CMK (cell line): ENCODE data around the gene NOX1.

Experiments used
- DNase-seq: peaks from one replicate; pipeline ENCODE4 v3.0.0-alpha.2; 2010; ENCODE audit warnings: low read depth

Gene NOX1

DNA sequence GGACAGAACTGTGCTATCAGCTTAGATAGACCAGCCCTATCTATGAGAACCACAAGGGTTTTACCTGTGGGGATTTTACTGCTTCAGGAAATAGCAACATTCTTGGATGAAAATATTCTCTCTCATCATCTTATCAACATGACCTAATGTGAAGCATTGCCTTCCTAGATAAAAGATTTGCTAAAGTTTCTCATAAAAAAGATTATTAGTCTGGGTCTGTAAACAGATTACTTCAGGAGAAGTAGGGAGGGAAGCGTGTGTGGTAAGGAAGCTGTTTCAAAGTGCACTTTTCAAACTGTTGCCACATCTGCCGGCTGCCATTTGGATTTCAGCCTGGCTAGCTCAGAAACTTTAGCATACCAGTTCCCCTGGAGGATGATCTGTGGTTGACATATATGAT is at the start of gene NOX1:
NOX1 (minus strand) TSS at position 35 of the 400 bp plus-strand sequence. CDS start 220 bp downstream, outside the sequence.
- DNase-seq = no peak

DNA sequence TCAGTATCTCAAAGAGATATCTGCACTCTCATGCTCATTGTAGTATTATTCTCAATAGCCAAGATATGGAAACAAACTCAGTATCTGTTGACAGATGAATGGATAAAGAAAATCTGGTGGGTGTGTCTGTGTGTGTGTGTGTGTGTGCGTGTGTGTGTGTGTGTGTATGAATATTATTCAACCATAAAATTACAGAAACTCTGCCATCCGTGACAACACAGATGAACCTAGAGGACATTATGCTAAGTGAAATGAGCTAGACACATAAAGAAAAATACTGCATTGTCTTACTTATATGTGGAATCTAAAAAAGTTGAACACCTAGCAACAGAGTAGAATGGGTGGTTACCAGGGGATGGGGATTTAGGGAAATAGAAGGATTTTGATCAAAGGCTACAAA is 41.4 kb upstream of the NOX1 start:
- no peak for DNase-seq

DNA sequence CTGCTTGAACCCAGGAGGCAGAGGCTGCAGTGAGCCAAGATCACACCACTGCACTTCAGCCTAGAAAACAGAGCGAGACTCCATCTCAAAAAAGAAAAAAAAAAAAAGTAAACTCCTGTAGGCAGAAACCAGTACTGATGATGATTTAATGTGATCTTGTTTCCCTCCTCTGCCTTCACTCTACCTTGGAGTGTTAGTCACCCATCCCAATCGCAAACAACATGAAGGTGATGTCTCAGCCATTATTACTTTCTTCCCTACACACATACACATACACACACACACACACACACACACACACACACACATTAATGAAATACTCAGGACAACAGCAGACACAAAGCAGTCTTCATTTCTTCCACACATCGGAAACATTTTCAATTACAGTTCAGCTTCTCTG is 39.0 kb upstream of the NOX1 start:
- no peak for DNase-seq

DNA sequence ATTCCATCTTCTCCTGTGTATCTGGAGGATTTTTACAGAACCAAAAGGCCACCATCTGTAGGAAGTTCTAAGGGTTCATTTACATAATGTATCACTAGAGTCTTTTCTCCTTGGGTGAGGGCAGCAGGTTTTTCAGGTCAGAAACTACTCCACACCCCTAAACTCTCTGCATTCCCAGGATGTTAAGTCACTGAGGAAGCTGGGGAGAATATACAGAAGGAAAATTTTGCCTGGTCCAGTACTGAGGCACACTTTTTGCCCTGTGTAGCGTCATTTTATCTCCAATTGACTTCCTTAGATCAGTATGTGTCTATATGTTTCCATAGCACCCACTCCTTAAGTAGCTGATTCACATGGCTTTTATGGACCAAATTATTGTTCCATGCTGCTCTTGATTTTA is 37.6 kb upstream of the NOX1 start:
- no peak for DNase-seq

DNA sequence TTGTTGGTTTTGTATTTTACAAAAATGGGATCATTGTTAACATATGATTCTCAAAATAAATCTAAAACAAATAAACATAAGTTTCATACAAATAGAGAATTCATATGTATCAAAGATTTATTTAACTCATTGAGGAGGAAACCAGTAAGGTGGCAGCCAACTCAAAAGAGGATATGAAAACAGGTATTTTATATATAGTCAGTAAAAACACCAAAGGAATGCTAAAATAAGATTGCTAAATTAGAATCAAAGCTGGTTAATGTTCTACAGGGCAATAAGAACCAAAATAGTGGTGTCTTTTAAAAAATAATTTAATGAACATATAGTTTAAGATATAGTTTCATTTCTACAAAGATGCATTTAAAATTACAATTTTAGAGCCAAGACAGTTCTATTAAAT is 31.5 kb upstream of the NOX1 start:
- DNase-seq = no peak

DNA sequence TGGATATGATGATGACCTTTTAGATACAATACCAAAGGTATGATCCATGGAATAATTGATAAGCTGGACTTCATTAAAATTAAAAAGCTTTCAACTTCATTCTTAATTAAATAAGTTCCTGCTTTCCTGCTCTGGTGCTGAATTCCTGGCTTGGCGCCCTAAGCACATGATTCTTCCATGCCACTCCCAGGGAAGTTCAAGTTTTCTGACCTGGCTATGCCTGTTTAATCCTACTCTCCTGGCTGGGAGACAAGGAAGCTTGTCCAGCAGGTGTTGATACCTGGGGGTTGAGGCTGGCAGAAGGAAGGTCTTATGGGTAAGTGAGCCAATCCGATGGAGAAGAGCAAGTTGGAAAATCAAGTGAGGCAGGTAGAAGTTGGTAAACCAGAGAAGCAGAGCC is 30.3 kb upstream of the NOX1 start:
- DNase-seq = no peak

DNA sequence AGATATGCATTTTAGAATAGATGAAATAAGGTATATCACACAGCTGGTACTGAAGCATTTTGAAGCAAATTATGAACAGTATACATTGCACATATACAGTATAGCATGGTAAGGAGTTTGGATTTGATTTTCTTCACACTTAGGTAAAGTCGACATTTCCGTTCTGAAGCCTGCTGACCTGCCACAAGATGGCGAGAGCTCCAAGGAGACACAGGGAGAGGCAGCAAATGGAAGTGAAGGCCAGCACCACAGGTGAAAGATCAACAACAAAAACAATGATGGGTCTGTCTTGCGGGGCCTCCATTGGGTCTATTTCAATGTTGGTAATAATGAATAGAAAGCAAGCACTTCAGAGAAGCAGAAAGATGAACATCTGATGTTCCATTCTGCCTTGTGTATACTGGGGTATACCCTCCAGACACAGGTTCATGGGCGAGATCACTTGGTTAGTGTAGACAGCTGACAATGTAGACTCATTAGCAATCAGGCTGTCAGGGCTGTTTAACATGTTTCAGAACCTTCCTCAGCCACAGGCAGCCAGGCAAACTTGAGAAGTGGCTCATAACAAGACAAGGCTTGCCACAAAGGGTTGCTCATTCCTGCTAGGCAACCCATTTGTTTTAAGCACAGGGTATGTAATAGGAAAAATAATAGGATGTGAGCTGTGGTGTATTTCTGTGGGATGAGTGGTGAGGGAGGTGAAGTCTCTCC is 21.4 kb upstream of the NOX1 start:
- no peak for DNase-seq

DNA sequence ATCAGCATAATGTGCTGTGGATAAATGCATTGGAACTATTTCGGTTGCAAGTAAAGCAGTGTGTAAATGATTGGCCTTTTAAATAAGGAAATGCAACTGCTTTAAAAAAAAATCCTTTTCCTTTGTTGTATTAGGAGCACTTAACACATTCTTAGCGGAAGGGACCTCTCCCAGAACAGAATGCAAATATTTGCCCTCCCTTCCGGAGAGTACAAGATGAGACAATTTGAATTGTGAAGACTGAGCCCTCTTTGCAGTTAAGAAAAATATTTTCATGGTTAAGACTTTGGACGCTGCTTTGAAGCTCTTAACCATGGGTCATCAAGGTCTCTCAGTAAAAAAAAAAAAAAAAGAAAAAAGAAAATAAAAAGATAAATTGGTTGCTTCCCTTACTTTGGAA is 9.5 kb upstream of the NOX1 start:
- DNase-seq = no peak

DNA sequence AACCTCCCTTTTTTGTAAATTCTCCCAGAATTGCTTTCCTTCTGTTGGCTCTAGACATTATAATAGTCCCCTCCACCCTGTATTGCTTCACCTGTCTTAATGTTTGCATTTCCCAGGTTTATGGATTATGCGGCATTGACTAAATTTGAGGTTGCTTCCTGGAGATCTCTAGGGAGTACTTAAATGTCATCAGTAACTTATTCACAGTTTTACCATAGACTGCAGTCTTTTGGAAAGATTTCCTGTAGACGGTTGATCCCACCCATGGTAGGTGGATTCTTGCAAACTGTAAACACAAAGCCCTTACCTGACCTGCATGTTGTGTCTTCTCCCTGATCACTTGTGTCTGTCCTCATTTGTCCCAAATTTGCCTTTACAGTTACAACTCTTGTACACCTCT is 6.2 kb upstream of the NOX1 start:
- DNase-seq = no peak

DNA sequence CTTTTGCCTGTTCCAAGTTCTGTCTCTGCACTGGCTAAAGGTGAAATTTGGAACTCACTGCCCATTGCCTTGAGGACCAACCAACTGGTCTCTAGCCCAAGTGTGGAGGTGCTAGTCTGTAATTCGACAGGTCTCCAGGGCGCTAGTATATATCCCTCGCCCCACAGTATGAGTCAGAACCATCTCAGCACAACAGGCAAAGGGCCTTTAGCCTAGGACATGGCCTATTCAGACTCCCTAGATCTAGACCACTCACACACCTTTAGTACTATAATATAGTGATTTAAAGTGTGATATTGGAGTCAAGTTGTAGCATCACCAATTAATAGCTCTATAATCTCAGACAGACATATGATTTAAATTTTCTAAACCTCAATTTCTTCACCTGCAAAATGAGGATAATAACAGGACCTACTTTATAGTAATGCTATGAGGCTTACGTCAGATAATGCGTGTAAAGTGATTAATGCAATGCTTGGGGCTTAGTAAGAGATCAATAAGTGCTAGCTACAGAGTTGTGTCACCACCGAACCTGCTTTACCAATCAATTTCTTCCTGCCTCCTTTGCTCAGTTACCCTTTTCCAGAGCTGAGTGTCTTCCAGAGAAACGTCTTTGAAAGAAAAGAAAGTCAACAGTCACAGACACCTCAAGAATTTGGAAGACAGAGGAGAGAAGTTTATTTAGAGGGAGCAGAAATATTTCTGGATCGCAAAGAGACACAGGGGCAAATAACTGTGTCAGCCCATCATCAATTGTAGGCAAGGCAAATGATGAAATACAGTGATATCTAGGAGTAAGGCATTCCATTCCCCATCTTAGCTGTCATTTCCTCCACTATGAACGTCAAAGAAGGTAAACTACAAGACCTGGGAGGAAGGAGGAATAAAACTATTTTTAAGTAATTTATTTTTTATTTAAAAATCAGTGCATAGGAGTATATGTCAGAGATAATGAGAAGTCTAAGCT is 2.3 kb downstream of the NOX1 start:
- no peak for DNase-seq

DNA sequence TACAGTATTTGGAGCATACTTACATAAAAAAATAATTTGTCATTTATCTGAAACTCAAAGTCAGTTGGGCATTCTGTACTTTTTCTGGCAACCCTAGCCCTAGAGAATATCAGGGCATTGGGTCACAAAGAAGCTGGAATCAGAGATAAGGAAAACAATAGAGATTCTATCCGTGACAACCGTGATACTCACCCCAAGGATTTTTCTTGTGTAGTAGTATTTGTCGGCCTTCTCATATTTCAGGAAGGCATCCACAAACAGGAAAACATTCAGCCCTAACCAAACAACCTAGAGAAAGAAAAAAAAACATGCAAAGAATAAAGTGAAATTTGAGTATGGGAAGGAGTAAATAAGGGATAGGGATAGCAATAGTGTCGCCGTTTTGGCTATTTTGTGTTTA is 3.6 kb downstream of the NOX1 start:
- DNase-seq = no peak

DNA sequence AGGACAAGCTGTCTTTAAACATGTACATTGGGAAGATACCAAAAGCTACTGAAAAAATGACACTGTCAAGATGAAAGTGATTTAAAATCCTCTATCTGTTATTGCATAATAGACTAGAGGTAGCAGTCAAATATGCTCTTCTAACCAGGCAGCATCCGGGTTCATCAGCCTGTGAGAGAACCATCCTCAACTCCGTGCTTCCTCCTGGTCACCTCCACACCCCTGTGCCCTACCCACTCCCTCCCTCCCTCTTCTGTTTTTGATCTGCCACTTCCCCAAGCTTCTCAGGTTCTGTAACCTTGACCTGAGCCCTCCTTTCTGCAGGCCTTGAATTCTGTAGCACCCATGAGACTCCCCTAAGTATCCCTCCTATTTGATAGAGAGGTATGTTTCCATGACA is 5.9 kb downstream of the NOX1 start:
- DNase-seq = no peak

DNA sequence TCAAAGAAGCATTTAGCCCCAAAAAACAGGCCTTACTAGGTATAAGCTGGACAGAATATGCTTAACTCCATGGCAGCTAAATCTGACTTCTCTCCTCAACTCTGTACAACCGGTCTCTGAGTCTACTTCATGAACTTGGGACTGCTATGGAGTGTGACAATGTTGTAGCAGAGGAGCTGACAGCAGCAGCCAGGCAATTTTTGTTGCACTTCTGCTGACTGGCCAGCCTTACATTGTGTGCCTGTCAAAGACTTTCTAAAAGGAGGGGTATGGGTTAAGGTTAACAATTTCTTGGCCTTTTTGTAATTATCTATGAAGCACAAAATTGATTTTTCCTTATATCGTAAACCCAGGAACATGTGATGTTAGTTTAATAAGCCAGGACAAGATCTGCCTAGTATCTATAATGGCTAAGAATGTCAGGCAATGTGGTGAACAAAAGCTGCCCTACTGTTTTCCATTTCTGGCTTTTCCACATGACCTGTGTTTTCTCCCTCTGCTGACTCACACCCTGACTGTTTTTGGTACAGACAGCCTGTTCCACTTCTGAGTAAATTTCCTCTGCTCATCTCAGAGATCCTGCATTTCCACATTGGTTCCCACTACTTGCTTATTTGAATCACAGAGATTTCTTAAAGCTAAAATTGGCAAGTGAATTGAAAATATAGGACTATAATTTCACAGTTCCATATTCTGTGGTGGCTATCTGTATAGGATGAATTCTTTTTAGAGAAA is 9.3 kb downstream of the NOX1 start:
- DNase-seq = no peak

DNA sequence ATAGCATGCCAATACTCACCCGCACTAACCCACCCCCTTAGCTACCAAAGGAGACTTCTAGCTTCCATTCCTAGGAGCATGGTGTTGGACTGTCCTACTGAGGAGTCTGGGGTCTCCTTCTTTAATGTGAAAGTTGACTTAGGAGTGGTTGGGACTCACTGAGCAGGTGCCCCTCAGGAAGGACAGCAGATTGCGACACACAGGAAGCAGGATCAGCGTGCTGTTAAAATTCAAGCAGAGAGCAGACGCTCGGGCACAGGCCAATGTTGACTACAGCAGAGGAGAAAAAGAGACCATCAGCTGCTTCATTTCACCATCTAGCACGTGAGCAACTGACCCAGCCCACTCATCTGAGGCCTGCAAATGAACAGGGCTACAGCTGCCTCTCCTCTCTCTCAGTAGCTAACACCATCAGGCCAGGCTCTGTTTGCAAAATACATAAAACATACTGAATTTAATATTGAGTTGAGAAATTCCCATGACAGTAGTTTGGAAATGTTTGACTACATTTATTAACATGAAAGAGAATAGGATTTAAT is 10.8 kb downstream of the NOX1 start:
- no peak for DNase-seq

DNA sequence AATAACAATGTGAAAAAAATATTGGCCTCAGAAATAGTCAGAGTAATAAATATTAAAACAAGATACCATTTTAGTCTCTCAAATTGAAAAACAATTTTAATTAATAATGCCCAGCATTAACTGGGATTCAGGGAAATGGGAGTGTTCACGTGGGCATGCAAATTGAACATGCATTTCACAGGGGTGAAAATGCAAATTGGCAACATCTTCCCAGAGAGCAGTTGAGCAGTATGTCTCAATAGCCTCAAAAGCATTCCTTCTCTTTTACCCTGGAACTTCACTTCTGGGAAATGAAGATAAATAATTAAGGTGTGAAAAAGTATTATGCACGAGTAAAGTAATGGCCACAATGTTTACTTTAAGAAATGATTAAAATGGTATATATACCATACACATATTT is 21.3 kb downstream of the NOX1 start:
- no peak for DNase-seq

DNA sequence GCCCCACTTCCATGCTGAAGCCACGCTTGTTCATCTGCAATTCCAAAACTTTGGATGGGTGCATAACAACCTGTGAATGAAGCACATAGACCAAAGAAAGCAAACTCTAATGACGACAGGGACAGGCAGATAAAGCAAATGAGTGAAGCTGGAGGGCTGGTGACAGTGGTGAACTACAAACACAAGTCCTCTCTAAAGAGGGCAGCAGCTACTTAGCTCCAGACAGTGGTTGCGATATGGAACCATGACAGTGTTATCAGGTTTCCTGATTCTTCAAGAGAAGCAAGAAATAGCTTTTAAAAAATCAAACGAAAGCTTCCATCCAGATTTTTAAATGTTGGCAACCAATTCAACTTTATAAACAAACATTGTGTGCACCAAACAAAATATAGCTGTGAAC is 23.8 kb downstream of the NOX1 start:
- DNase-seq = no peak

DNA sequence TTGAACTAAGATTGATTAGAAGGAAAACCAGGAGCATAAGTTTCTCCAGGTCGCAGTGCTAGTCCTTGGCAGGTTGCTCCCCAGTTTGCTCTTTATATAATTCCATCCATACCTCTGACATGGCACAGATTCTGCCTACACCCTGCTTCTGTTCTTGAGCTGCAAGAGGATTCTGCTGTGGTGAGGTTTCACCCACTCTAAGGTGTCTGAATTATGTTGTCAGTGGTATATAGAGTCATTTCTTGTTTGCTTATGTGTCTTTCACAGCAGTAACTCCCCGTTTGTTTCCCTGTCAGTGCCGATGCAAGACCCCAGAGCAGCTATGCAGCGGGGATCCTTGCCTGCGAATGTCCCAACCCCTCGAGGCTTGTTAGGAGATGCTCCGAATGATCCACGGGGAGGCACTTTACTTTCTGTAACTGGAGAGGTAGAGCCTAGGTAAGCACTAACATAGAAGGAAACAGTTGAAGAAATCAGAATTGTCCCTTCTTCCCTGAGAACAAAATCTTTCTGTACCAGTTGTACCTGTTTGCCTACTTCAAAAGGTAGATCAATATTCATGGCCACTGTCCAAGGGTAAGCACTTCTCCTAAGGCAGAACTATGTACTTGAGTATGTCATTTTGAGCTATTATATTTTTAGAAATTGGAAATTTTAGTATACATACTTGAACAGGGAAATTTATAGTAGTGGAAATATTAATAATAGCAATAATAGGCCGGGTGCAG is 42.8 kb downstream of the NOX1 start:
- DNase-seq = no peak

DNA sequence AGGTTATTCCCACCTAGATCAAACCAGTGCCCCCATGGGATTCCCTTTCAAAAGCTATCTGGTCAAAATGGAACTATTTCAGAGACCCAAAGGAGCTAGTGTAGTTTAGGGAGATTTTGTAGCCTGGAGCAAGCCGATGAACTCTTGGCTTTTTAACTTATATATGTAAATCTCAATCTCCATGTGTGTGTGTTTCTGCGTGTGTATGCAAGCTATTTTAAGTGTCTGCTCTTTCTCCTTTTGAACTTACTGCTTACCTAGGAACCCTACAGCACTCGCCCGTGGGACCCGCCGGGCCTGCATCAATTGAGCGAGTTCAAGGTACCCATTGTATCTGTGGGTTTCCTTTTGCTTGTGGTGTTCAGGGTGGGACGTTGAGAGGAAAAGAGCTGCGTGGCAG is 43.6 kb downstream of the NOX1 start:
- no peak for DNase-seq

DNA sequence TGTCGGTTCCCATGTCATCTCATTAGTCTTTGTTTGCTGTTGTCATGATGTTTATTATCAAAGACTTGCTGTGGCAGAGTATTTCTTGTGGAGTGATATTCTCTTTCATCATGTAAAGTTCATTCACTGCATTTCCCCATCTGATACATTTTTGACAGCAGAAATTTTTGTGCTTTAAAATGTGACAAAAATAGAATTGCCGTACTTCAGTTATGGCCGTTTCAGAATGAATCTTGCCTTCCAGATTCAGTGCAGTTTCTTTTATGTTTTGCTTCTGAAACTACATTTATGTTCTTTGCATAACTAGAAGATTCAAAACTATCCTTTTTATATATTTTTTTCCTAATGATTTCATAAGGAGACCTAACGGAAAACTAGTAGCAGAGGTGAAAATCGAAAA is 44.0 kb downstream of the NOX1 start:
- no peak for DNase-seq

DNA sequence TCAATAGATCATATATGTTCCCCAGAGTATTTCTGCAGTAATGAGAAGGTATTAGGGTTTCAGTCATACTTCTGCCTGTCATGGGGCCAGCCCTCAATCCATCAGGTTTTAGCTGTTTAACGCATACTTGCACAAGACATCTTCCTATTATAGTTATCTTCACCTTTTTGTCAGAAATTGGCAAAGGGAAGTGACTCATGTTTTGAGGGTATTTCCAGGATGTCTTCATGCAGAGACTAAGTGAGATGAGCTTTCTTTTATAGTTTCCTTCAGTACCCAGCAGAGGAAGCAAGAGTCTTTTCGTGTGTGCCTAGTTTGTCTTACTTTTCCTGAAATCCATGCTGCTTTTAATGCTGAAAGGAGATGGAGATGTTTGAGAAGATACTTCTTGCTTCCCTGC is 44.4 kb downstream of the NOX1 start:
- DNase-seq = no peak

DNA sequence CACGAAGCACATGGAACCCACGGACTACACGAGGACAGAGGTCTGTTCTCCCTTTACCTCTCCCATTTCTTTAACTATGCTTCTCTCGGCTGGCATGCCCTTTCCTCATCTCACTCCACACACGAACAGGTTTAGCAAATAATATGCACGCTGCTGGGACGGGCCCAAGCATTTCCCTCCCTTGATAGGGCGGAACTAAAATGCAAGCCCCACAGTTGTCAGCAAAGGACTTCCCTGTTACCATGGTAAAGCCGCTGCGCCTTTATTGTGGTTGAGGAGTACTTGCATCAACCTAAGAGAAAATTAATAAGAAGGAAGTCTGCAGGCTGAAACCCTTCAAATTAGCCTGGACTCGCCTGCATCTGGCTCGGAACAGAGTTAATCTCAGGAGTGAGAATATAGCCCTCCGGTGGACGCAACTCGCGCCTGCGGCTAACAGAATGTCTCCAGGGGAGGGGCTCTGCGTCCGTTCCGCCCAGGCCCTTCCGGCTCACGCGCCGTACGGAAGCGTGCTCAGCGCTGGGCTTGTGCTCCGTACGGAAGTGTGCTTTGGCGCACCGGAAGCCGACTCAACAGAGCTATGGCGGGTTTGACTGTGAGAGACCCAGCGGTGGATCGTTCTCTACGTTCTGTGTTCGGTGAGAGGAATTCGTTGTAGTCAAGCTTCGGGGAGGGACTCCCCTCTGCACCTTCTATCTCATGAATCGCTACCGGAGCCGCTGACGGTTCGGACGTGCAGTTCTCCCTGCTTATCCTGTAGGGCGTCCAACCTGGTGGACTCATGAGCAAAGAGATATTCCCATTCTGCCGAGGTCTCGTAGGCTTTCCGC is 54.1 kb downstream of the NOX1 start, which contains the start of gene CSTF2:
CSTF2 (plus strand) TSS at position 555 of the 830 bp plus-strand sequence; CDS start at position 581, 26 bp downstream.
- peak; percentile 52 for DNase-seq
